IMR-90 (cell line): Measurements from ENCODE around the gene MT3. TPM values are rescaled to one million over a fixed set of nuclear protein-coding genes. Genes with fewer than 3 reads are reported as not detected.

Experiments
- ATAC-seq: fragments of 200-7000 bp; cut with Tn5 transposase; 2 replicates; pipeline ENCODE4 v1.9.1; 2020; ENCODE audit warnings: low read depth, mild to moderate bottlenecking, moderate library complexity
- BruUV-seq: library from RNA; stranded (reverse); fragments of 400-500 nt; replicated peaks from 2 replicates; lab custom pipeline; 2021; lab: Mats Ljungman, UMichigan
- CTCF ChIA-PET: fragments of 300-600 bp; formaldehyde crosslinking; extraction: SDS; loops from one replicate; lab custom pipeline; 2021; ENCODE audit warnings: antibody characterized with exemption; lab: Yijun Ruan, JAX
- POLR2A ChIA-PET: fragments of 300-600 bp; sonication (Branson Sonifier 250); formaldehyde crosslinking; loops from one replicate; lab custom pipeline; 2022; ENCODE audit warnings: antibody characterized with exemption; ENCODE audit not compliant: unreplicated experiment; lab: Charles Lee
- DNase-seq: peaks from one replicate; pipeline ENCODE4 v3.0.0; 2013
- H2AFZ ChIP-seq: replicated peaks from 2 replicates; pipeline ENCODE3; 2013; ENCODE audit warnings: low read length, mild to moderate bottlenecking; ENCODE audit not compliant: poor library complexity
- H2AK5ac ChIP-seq: 2 replicates; pipeline ENCODE4 v1.6.1; 2013; ENCODE audit warnings: low read depth, low read length, inconsistent platforms
- H2AK9ac ChIP-seq: replicated peaks from 2 replicates; pipeline ENCODE3; 2013; ENCODE audit warnings: mild to moderate bottlenecking, low read depth, low read length, moderate library complexity; ENCODE audit not compliant: poor library complexity
- H2BK120ac ChIP-seq: 2 replicates; pipeline ENCODE4 v1.6.1; 2013; ENCODE audit warnings: low read depth, low read length, inconsistent platforms
- H2BK15ac ChIP-seq: 3 replicates; pipeline ENCODE4 v1.6.1; 2013; ENCODE audit warnings: low read depth, low read length, inconsistent platforms
- H2BK20ac ChIP-seq: 2 replicates; pipeline ENCODE4 v1.6.1; 2013; ENCODE audit warnings: low read depth, mild to moderate bottlenecking, inconsistent platforms, low read length, moderate library complexity
- H2BK5ac ChIP-seq: 2 replicates; pipeline ENCODE4 v1.6.1; 2013; ENCODE audit warnings: mild to moderate bottlenecking, low read depth, low read length, inconsistent platforms; ENCODE audit not compliant: poor library complexity, severe bottlenecking
- H3K14ac ChIP-seq: replicated peaks from 2 replicates; pipeline ENCODE4 v1.6.1; 2013; ENCODE audit warnings: low read depth, low read length, inconsistent platforms
- H3K18ac ChIP-seq: 2 replicates; pipeline ENCODE4 v1.6.1; 2013; ENCODE audit warnings: low read depth, low read length, control low read depth
- H3K23ac ChIP-seq: 2 replicates; pipeline ENCODE4 v1.6.1; 2013; ENCODE audit warnings: low read depth, low read length, inconsistent platforms
- H3K27ac ChIP-seq: 2 replicates; pipeline ENCODE4 v1.5.1; 2013; ENCODE audit warnings: mild to moderate bottlenecking, control low read depth, low read length; ENCODE audit not compliant: insufficient read depth
- H3K27me3 ChIP-seq: 2 replicates; pipeline ENCODE4 v1.6.1; 2013; ENCODE audit warnings: low read length; ENCODE audit not compliant: control insufficient read depth, insufficient read depth
- H3K36me3 ChIP-seq: 2 replicates; pipeline ENCODE4 v1.6.1; 2013; ENCODE audit warnings: low read length, mixed read lengths; ENCODE audit not compliant: control insufficient read depth, insufficient read depth
- H3K4ac ChIP-seq: 2 replicates; pipeline ENCODE4 v1.6.1; 2013; ENCODE audit warnings: low read depth, low read length, inconsistent platforms
- H3K4me1 ChIP-seq: 2 replicates; pipeline ENCODE4 v1.6.1; 2013; ENCODE audit warnings: low read length, mixed read lengths; ENCODE audit not compliant: control insufficient read depth, insufficient read depth
- H3K4me2 ChIP-seq: 2 replicates; pipeline ENCODE4 v1.6.1; 2013; ENCODE audit warnings: low read depth, mild to moderate bottlenecking, control low read depth, low read length, moderate library complexity
- H3K4me3 ChIP-seq: 2 replicates; pipeline ENCODE4 v1.5.1; 2013; ENCODE audit warnings: low read depth, mild to moderate bottlenecking, control low read depth, low read length, moderate library complexity; ENCODE audit not compliant: insufficient read depth
- H3K56ac ChIP-seq: 2 replicates; pipeline ENCODE4 v1.6.1; 2013; ENCODE audit warnings: low read length, inconsistent platforms; ENCODE audit not compliant: insufficient read depth; ENCODE audit errors: extremely low read depth
- H3K79me1 ChIP-seq, 2 experiments: 2 replicates each; pipeline ENCODE4 v1.6.1; 2013; ENCODE audit warnings: low read length in 2 of 2, inconsistent platforms in 1 of 2, low read depth in 1 of 2
- H3K9ac ChIP-seq: 2 replicates; pipeline ENCODE4 v1.6.1; 2013; ENCODE audit warnings: low read depth, low read length, control low read depth
- H3K9me1 ChIP-seq: 2 replicates; pipeline ENCODE4 v1.6.1; 2013; ENCODE audit warnings: low read length, inconsistent platforms; ENCODE audit not compliant: insufficient read depth
- H3K9me3 ChIP-seq: 2 replicates; pipeline ENCODE4 v1.6.1; 2013; ENCODE audit warnings: low read length; ENCODE audit not compliant: control insufficient read depth, insufficient read depth
- H4K20me1 ChIP-seq: 2 replicates; pipeline ENCODE4 v1.6.1; 2013; ENCODE audit warnings: low read length, inconsistent platforms; ENCODE audit not compliant: insufficient read depth
- H4K5ac ChIP-seq: 2 replicates; pipeline ENCODE4 v1.6.1; 2013; ENCODE audit warnings: mild to moderate bottlenecking, low read depth, low read length, control low read depth
- H4K8ac ChIP-seq, 2 experiments: 2 replicates each; pipeline ENCODE4 v1.6.1; 2013; ENCODE audit warnings: low read depth in 2 of 2, low read length in 2 of 2, control low read depth in 1 of 2, inconsistent platforms in 1 of 2
- H4K91ac ChIP-seq: 2 replicates; pipeline ENCODE4 v1.6.1; 2013; ENCODE audit warnings: low read depth, low read length, inconsistent platforms; ENCODE audit not compliant: insufficient read depth
- BHLHE40 ChIP-seq: fragments of 150-350 bp; IDR thresholded peaks from 2 replicates; pipeline ENCODE4 v1.6.1; 2016; ENCODE audit warnings: mild to moderate bottlenecking, low read depth, low read length
- CEBPB ChIP-seq: IDR thresholded peaks from 2 replicates; pipeline ENCODE4 v1.6.1; 2012; ENCODE audit warnings: low read depth, low read length, improper control_type of control experiment
- CHD1 ChIP-seq: IDR thresholded peaks from 2 replicates; pipeline ENCODE4 v1.6.1; 2012; ENCODE audit warnings: low read depth, low read length, improper control_type of control experiment
- FOS ChIP-seq: fragments of 150-350 bp; IDR thresholded peaks from 2 replicates; pipeline ENCODE4 v1.6.1; 2016; ENCODE audit warnings: low read depth, low read length
- MAFK ChIP-seq: IDR thresholded peaks from 2 replicates; pipeline ENCODE4 v1.6.1; 2012; ENCODE audit warnings: low read depth, low read length, improper control_type of control experiment
- MAZ ChIP-seq: IDR thresholded peaks from 2 replicates; pipeline ENCODE4 v1.6.1; 2012; ENCODE audit warnings: low read depth, mild to moderate bottlenecking, low read length, improper control_type of control experiment, moderate library complexity, borderline replicate concordance
- MXI1 ChIP-seq: IDR thresholded peaks from 2 replicates; pipeline ENCODE4 v1.6.1; 2012; ENCODE audit warnings: low read depth, mild to moderate bottlenecking, low read length, moderate library complexity, borderline replicate concordance
- NFE2L2 ChIP-seq: fragments of 150-350 bp; IDR thresholded peaks from 2 replicates; pipeline ENCODE4 v1.6.1; 2016; ENCODE audit warnings: low read depth, mild to moderate bottlenecking, low read length
- POLR2A ChIP-seq: IDR thresholded peaks from 2 replicates; pipeline ENCODE4 v1.6.1; 2012; ENCODE audit warnings: mild to moderate bottlenecking, low read depth, low read length
- RAD21 ChIP-seq: IDR thresholded peaks from 2 replicates; pipeline ENCODE4 v1.6.1; 2012; ENCODE audit warnings: low read length, improper control_type of control experiment
- RCOR1 ChIP-seq: IDR thresholded peaks from 2 replicates; pipeline ENCODE4 v1.6.1; 2012; ENCODE audit warnings: mild to moderate bottlenecking, low read length, improper control_type of control experiment; ENCODE audit not compliant: insufficient replicate concordance
- RFX5 ChIP-seq: IDR thresholded peaks from 2 replicates; pipeline ENCODE4 v1.8.0; 2012; ENCODE audit warnings: low read depth, mild to moderate bottlenecking, low read length, moderate library complexity
- SMC3 ChIP-seq: fragments of 150-350 bp; IDR thresholded peaks from 2 replicates; pipeline ENCODE4 v1.6.1; 2016; ENCODE audit warnings: low read depth, mild to moderate bottlenecking, antibody characterized with exemption, low read length, moderate library complexity
- WGBS, 2 experiments: methylation state at CpG; one replicate each; pipeline versions ENCODE4 v1.1.5 to v1.1.7; 2013; ENCODE audit warnings: missing lambda C conversion rate in 2 of 2; ENCODE audit not compliant: insufficient read length in 1 of 2; ENCODE audit errors: extremely low coverage in 2 of 2; 5-methylcytosine and 5-hydroxymethylcytosine counted together
- dilution Hi-C: fragments of 300-500 bp; cut with HindIII; formaldehyde crosslinking; loops from one replicate; pipeline ENCODE4 v1.14.3; 2018; ENCODE audit warnings: low sequenced_read_pairs; ENCODE audit not compliant: unreplicated experiment
- in situ Hi-C: fragments of 300-500 bp; cut with MboI; formaldehyde crosslinking; loops from 3 replicates; pipeline ENCODE4 v1.14.3; 2019; ENCODE audit warnings: low sequenced_read_pairs, inconsistent platforms, mixed read lengths
- intact Hi-C: fragments of 100-400 bp; cut with micrococcal nuclease; formaldehyde crosslinking; loops from 2 replicates; pipeline ENCODE4 v1.10.0; 2022
- polyA plus RNA-seq, 3 experiments: library from polyadenylated mRNA; depleted of rRNA; stranded (reverse); fragments of >200 nt; gene quantifications; 2 replicates each; pipeline ENCODE4 v1.2.3, GENCODE V29; 2012; ENCODE audit warnings: low replicate concordance in 1 of 3
- total RNA-seq: library from RNA; depleted of rRNA; stranded (reverse); fragments of >200 nt; gene quantifications from 2 replicates; pipeline ENCODE4 v1.2.3, GENCODE V29; 2012
- TF ChIP-seq, protein P1 (sequence below): conservative IDR thresholded peaks from 2 replicates; pipeline ENCODE4 v1.5.1; 2012; ENCODE audit warnings: mild to moderate bottlenecking, low read depth, low read length, improper control_type of control experiment
- TF ChIP-seq, protein P2 (sequence below): fragments of 150-350 bp; IDR thresholded peaks from 2 replicates; pipeline ENCODE4 v1.6.1; 2017; ENCODE audit warnings: mild to moderate bottlenecking, antibody characterized with exemption, low read length, low read depth
- TF ChIP-seq, protein P3 (sequence below): fragments of 150-350 bp; IDR thresholded peaks from 2 replicates; pipeline ENCODE4 v1.6.1; 2016; ENCODE audit warnings: low read depth, mild to moderate bottlenecking, low read length, moderate library complexity, borderline replicate concordance

The MT3 gene
- total and polyA plus RNA-seq, 2 of the 4 experiments (the other 2 are of a cell fraction) = 0.62 TPM; not detected in 1

DNA sequence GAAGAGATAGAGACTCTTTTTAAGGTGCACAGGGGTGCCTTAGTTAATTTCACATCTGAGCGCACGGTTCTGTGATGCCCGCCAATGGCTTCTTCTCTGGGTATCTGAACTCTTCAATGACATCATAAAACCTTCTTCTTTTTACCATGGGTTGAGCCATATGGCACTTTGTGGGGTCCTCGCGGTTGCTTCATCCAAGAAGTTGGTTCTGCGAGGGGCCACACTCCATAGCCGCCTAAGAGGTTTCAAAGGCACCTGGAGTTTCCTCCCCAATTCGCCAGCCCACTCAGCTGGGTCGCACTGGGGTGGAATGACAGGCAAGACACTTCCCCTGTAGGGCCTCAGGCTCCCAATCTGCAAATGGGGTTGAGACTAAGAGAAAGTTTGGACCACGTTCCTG is 34.9 kb upstream of the MT3 start:
- H3K4me3 ChIP-seq = no peak overlapping the region
- TF ChIP-seq CHD1 = no peak
- no peak for TF ChIP-seq BHLHE40
- TF ChIP-seq CEBPB = no peak
- no peak for TF ChIP-seq POLR2A
- TF ChIP-seq, protein P1, sequence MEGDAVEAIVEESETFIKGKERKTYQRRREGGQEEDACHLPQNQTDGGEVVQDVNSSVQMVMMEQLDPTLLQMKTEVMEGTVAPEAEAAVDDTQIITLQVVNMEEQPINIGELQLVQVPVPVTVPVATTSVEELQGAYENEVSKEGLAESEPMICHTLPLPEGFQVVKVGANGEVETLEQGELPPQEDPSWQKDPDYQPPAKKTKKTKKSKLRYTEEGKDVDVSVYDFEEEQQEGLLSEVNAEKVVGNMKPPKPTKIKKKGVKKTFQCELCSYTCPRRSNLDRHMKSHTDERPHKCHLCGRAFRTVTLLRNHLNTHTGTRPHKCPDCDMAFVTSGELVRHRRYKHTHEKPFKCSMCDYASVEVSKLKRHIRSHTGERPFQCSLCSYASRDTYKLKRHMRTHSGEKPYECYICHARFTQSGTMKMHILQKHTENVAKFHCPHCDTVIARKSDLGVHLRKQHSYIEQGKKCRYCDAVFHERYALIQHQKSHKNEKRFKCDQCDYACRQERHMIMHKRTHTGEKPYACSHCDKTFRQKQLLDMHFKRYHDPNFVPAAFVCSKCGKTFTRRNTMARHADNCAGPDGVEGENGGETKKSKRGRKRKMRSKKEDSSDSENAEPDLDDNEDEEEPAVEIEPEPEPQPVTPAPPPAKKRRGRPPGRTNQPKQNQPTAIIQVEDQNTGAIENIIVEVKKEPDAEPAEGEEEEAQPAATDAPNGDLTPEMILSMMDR = no peak
- no peak for TF ChIP-seq RCOR1
- no peak for TF ChIP-seq MAZ
- TF ChIP-seq MAFK = no peak
- no peak for TF ChIP-seq FOS
- no peak for TF ChIP-seq RAD21
- TF ChIP-seq RFX5 = no peak
- no peak for TF ChIP-seq NFE2L2
- no peak for TF ChIP-seq MXI1
- TF ChIP-seq SMC3 = no peak
- TF ChIP-seq, protein P2, sequence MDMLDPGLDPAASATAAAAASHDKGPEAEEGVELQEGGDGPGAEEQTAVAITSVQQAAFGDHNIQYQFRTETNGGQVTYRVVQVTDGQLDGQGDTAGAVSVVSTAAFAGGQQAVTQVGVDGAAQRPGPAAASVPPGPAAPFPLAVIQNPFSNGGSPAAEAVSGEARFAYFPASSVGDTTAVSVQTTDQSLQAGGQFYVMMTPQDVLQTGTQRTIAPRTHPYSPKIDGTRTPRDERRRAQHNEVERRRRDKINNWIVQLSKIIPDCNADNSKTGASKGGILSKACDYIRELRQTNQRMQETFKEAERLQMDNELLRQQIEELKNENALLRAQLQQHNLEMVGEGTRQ = no peak
- TF ChIP-seq, protein P3, sequence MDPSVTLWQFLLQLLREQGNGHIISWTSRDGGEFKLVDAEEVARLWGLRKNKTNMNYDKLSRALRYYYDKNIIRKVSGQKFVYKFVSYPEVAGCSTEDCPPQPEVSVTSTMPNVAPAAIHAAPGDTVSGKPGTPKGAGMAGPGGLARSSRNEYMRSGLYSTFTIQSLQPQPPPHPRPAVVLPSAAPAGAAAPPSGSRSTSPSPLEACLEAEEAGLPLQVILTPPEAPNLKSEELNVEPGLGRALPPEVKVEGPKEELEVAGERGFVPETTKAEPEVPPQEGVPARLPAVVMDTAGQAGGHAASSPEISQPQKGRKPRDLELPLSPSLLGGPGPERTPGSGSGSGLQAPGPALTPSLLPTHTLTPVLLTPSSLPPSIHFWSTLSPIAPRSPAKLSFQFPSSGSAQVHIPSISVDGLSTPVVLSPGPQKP = no peak
- no peak overlapping the region for H3K4ac ChIP-seq
- CTCF ChIA-PET = interaction anchor here (1.1 kb wide), 1 partner anchor 9 kb away, joined by 3 read pairs; no protein-coding TSS in a partner anchor
- no peak overlapping the region for H2BK15ac ChIP-seq
- no peak overlapping the region for H2AFZ ChIP-seq
- no peak overlapping the region for H3K9ac ChIP-seq
- intact Hi-C loops (no loop called here), in situ Hi-C loops (no loop called here), dilution Hi-C loops (no loop called here)
- no peak overlapping the region for H2AK9ac ChIP-seq
- no peaks in the 10 kb centered on the region for H3K36me3 ChIP-seq
- no peaks in the 10 kb centered on the region for H3K9me3 ChIP-seq
- H2BK20ac ChIP-seq = no peak overlapping the region
- no peak overlapping the region for H4K91ac ChIP-seq
- H3K18ac ChIP-seq = no peak overlapping the region
- H2AK5ac ChIP-seq = no peak overlapping the region
- no peak for ATAC-seq
- no peak overlapping the region for H3K23ac ChIP-seq
- DNase-seq = no peak
- POLR2A ChIA-PET = no interaction called here
- peaks cover 23% of the 10 kb centered on the region for H3K27me3 ChIP-seq
- H2BK120ac ChIP-seq = no peak overlapping the region
- no peaks in the 10 kb centered on the region for H3K9me1 ChIP-seq
- H4K20me1 ChIP-seq = no peaks in the 10 kb centered on the region
- H4K8ac ChIP-seq = no peak overlapping the region
- no peaks in the 10 kb centered on the region for H3K79me1 ChIP-seq
- H3K27ac ChIP-seq = no peak overlapping the region
- no peak overlapping the region for H3K14ac ChIP-seq
- H3K56ac ChIP-seq = no peak overlapping the region
- no CpG with 5 or more reads among the region's 10 CpGs for WGBS, 2 experiments
- BruUV-seq = no TSS peak
- H2BK5ac ChIP-seq = no peak overlapping the region
- H3K4me2 ChIP-seq = no peak overlapping the region
- no peaks in the 10 kb centered on the region for H3K4me1 ChIP-seq
- H4K5ac ChIP-seq = no peak overlapping the region
